OCI-LY7 (cell line): ENCODE results near the gene CMTM6. TPM values are rescaled to one million over a fixed set of nuclear protein-coding genes. Genes with fewer than 3 reads are reported as not detected.
A peak's percentile ranks its signal among the peaks of the same experiment; 100 is the strongest.

Source experiments
- BruUV-seq: library from RNA; stranded (reverse); fragments of 400-500 nt; replicated peaks from 2 replicates; lab custom pipeline; 2021; lab: Mats Ljungman, UMichigan
- CTCF ChIA-PET: fragments of 300-600 bp; sonication (Branson Sonifier 250); formaldehyde crosslinking; loops from one replicate; lab custom pipeline; 2022; ENCODE audit warnings: antibody characterized with exemption; ENCODE audit not compliant: unreplicated experiment; lab: Charles Lee
- POLR2A ChIA-PET: fragments of 300-600 bp; sonication (Branson Sonifier 250); formaldehyde crosslinking; loops from one replicate; lab custom pipeline; 2022; ENCODE audit warnings: antibody characterized with exemption; lab: Charles Lee
- DNase-seq: peaks from one replicate; pipeline ENCODE4 v3.0.0-alpha.2; 2015; ENCODE audit warnings: low spot score
- H2AFZ ChIP-seq: fragments of 200-600 bp; sonication (generic), shearing (Covaris generic); 2 replicates; pipeline ENCODE4 v1.6.1; 2014; ENCODE audit warnings: mild to moderate bottlenecking, antibody characterized with exemption, low read length, moderate library complexity
- H3K27ac ChIP-seq: fragments of 200-600 bp; sonication (generic); 2 replicates; pipeline ENCODE4 v1.5.1; 2014; ENCODE audit warnings: mixed run types, low read depth, mild to moderate bottlenecking, moderate library complexity, low read length, inconsistent platforms; ENCODE audit not compliant: poor library complexity, severe bottlenecking
- H3K36me3 ChIP-seq: fragments of 200-600 bp; sonication (generic); 2 replicates; pipeline ENCODE4 v1.6.1; 2014; ENCODE audit warnings: mild to moderate bottlenecking, antibody characterized with exemption, low read length, moderate library complexity, mixed read lengths; ENCODE audit not compliant: insufficient read depth
- H3K4me1 ChIP-seq: fragments of 200-600 bp; sonication (generic); 2 replicates; pipeline ENCODE4 v1.5.1; 2014; ENCODE audit warnings: mild to moderate bottlenecking, low read length; ENCODE audit not compliant: insufficient read depth, poor library complexity, severe bottlenecking
- H3K4me2 ChIP-seq: fragments of 200-600 bp; sonication (generic); 2 replicates; pipeline ENCODE4 v1.6.1; 2014; ENCODE audit warnings: mild to moderate bottlenecking, low read length
- H3K4me3 ChIP-seq: fragments of 200-600 bp; sonication (generic); 2 replicates; pipeline ENCODE4 v1.5.1; 2014; ENCODE audit warnings: mild to moderate bottlenecking, low read depth, low read length; ENCODE audit not compliant: poor library complexity, severe bottlenecking
- H3K79me2 ChIP-seq: fragments of 200-600 bp; sonication (generic); 2 replicates; pipeline ENCODE4 v1.6.1; 2016; ENCODE audit warnings: low read depth, mild to moderate bottlenecking, low read length, moderate library complexity, mixed read lengths; ENCODE audit not compliant: insufficient read depth
- H3K9me2 ChIP-seq: fragments of 200-600 bp; sonication (generic); 2 replicates; pipeline ENCODE4 v1.6.1; 2016; ENCODE audit warnings: mild to moderate bottlenecking, low read length, mixed read lengths; ENCODE audit not compliant: insufficient read depth
- H3K9me3 ChIP-seq: fragments of 200-600 bp; sonication (generic); 2 replicates; pipeline ENCODE4 v1.6.1; 2014; ENCODE audit warnings: mild to moderate bottlenecking, mixed run types, low read length, mixed read lengths
- H4K20me1 ChIP-seq: fragments of 200-600 bp; sonication (generic); 2 replicates; pipeline ENCODE4 v1.6.1; 2014; ENCODE audit warnings: mild to moderate bottlenecking, antibody characterized with exemption, low read length, moderate library complexity, mixed read lengths; ENCODE audit not compliant: insufficient read depth
- EZH2phosphoT487 ChIP-seq: fragments of 200-600 bp; sonication (generic); IDR thresholded peaks from 2 replicates; pipeline ENCODE4 v1.6.1; 2018; ENCODE audit warnings: low read depth, borderline replicate concordance, mild to moderate bottlenecking, mixed run types, antibody characterized with exemption, low read length, moderate library complexity, mixed read lengths
- intact Hi-C: fragments of 100-400 bp; cut with micrococcal nuclease; formaldehyde crosslinking; loops from one replicate; pipeline ENCODE4 v1.10.0; 2022; ENCODE audit not compliant: unreplicated experiment
- total RNA-seq, 2 experiments: library from RNA; depleted of rRNA in 1 of 2; stranded (reverse); fragments of >200 nt in 1 of 2; shearing (Covaris generic) in 1 of 2; gene quantifications; 2 replicates each; pipeline ENCODE4 v1.2.3, GENCODE V29; 2014 to 2022
- TF ChIP-seq, protein P1 (sequence below): fragments of 200-600 bp; sonication (generic); conservative IDR thresholded peaks from 2 replicates; pipeline ENCODE4 v1.5.1; 2014; ENCODE audit warnings: mild to moderate bottlenecking, antibody characterized with exemption, low read length, moderate library complexity, mixed read lengths

The CMTM6 gene
- total RNA-seq, 2 experiments from 2014 or later, result 26.2 to 36.0 TPM

DNA sequence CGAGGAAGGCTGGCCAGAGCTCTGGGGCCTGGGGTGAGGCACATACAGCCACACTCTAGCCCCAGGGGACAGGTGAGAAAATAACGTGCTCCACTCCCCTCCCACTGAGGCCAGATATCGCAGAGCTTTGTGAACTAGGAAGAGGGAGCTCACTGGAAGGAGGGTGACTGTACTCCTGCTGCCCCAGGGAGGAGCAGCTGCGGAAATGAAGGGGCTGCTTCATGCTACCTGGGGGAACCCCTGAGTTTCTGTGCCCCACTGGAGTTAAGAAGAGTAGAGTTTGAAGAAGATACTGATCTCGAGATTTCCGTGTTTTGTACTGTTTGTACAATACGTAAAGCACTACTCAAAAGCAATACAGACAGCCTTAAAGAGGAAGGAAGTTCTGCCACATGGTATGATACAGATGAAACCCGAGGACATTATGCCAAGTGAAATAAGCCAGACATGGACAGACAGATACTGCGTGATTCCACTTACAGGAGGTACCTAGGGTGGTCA, 44.6 kb downstream of the CMTM6 start:
- Histone ChIP-seq H3K4me2 (peak overlapping the region; percentile 61), H2AFZ (peak overlapping the region; percentile 42)
- no TSS peak for BruUV-seq

DNA sequence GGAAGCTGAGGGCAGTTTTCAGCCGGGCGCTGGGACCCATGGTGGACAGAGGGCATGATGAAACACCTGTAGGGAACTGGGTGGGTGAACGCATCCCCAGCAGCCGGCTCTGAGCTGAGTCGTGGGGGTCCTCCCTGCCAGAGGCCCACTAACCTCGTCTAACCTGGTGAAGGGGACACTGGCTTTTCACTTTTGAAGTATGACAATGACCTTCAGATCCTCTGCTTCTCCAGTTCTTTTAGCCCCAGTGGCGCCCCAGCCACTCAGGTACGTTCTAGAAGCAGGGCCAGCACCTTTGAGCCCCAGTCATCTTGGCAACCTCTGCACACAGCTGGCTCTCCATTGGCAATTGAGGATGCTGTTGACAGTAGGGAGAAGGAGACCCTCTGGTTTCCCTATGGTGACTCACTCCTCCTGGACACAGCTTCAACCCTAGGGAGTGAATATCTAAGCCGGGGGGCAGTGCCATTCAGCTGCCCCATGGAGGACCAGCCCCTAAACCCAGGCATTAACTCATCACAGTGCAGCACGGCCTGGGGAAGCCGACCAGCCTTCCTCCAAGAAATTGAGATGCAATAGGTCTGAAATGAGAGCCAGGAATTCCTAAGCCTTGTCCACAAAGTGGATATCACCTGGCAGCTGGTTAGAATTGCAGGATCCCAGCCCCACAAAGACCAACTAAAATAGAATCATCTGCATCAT, 46.1 kb downstream of the CMTM6 start:
- CTCF ChIA-PET, result interaction anchor here (1.1 kb wide), 1 partner anchor 32 kb away, joined by 4 read pairs; no protein-coding TSS in a partner anchor
- Histone ChIP-seq H4K20me1 (no peaks in the 10 kb centered on the region), H3K4me2 (peak overlapping the region; percentile 65), H3K9me3 (no peaks in the 10 kb centered on the region), H3K4me1 (peaks cover 65% of the 10 kb centered on the region), H2AFZ (no peak overlapping the region), H3K79me2 (no peaks in the 10 kb centered on the region), H3K36me3 (peaks cover 7% of the 10 kb centered on the region; the same call in 1 of the 2 replicates), H3K9me2 (no peaks in the 10 kb centered on the region), H3K4me3 (peak overlapping the region; percentile 21), H3K27ac (peak overlapping the region; percentile 13)
- POLR2A ChIA-PET, result interaction anchor here (0.8 to 7.7 kb wide), 5 partner anchors 8 to 36 kb away, joined by 3 to 101 read pairs (median 4); no protein-coding TSS in a partner anchor
- DNase-seq, result no peak
- intact Hi-C loops, result no loop called here
- TF ChIP-seq, protein P1, sequence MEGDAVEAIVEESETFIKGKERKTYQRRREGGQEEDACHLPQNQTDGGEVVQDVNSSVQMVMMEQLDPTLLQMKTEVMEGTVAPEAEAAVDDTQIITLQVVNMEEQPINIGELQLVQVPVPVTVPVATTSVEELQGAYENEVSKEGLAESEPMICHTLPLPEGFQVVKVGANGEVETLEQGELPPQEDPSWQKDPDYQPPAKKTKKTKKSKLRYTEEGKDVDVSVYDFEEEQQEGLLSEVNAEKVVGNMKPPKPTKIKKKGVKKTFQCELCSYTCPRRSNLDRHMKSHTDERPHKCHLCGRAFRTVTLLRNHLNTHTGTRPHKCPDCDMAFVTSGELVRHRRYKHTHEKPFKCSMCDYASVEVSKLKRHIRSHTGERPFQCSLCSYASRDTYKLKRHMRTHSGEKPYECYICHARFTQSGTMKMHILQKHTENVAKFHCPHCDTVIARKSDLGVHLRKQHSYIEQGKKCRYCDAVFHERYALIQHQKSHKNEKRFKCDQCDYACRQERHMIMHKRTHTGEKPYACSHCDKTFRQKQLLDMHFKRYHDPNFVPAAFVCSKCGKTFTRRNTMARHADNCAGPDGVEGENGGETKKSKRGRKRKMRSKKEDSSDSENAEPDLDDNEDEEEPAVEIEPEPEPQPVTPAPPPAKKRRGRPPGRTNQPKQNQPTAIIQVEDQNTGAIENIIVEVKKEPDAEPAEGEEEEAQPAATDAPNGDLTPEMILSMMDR, result no peak
- TF ChIP-seq EZH2phosphoT487, result no peak
- no TSS peak for BruUV-seq

More for the DNA sequence above, 44.6 kb downstream of the CMTM6 start:
- no peaks in the 10 kb centered on the region for H3K79me2 ChIP-seq
- H4K20me1 ChIP-seq, result no peaks in the 10 kb centered on the region
- DNase-seq, result peak; percentile 53
- peak overlapping the region; percentile 43 for H3K27ac ChIP-seq
- ChIA-PET CTCF (interaction anchor here (0.5 kb wide), 1 partner anchor 83 kb away, joined by 3 read pairs; no protein-coding TSS in a partner anchor), POLR2A (interaction anchor here (1.3 to 7.7 kb wide), 3 partner anchors 18 to 34 kb away, joined by 3 to 101 read pairs (median 5); no protein-coding TSS in a partner anchor)
- no peaks in the 10 kb centered on the region for H3K9me2 ChIP-seq
- TF ChIP-seq, protein P1, result no peak
- no peak for TF ChIP-seq EZH2phosphoT487
- H3K4me3 ChIP-seq, result no peak overlapping the region
- H3K9me3 ChIP-seq, result no peaks in the 10 kb centered on the region
- peaks cover 68% of the 10 kb centered on the region for H3K4me1 ChIP-seq
- no peaks in the 10 kb centered on the region for H3K36me3 ChIP-seq
- intact Hi-C loops, result no loop called here
